ENCODE measurements around the gene POC1A. TPM values are rescaled to one million over a fixed set of nuclear protein-coding genes. Genes with fewer than 3 reads are reported as not detected.

The POC1A gene
- total RNA-seq, 1 experiment from 2014 or later: 25.7 TPM

GRCh38 chr3:52124126-52124525, 30.1 kb downstream of the POC1A start:
- no TSS peak for BruUV-seq (replicated peaks)
- no peaks in the 10 kb centered on the region for H3K36me3 ChIP-seq (ENCODE audit: control insufficient read depth, insufficient read depth, low read length)
- no peak overlapping the region for H3K27ac ChIP-seq (ENCODE audit: low read length)
- no peaks in the 10 kb centered on the region for H3K9me3 ChIP-seq (ENCODE audit: control insufficient read depth, insufficient read depth, low read depth, low read length)
- ChIA-PET POLR2A (no interaction called here), CTCF (no interaction called here)
- intact Hi-C loops (cut with micrococcal nuclease; ENCODE audit: unreplicated experiment) (loop anchor here (10.0 kb wide), 1 partner anchor 69 kb away; the partner anchor contains the start of gene DUSP7), in situ Hi-C loops (cut with HindIII; ENCODE audit: low pct_unique_long_range_greater_than_20kb, low sequenced_read_pairs) (no loop called here)
- no peak for ATAC-seq
- no peaks in the 10 kb centered on the region for H3K27me3 ChIP-seq (ENCODE audit: control insufficient read depth, insufficient read depth, low read length)
- DNase-seq (ENCODE audit: low read depth, low spot score): no peak
- no peak for TF ChIP-seq SIN3A (IDR thresholded peaks at IDR 0.05; ENCODE audit: borderline replicate concordance, insufficient read depth, low read depth, low read length)
- TF ChIP-seq POLR2AphosphoS5 (IDR thresholded peaks at IDR 0.05; ENCODE audit: low read depth, low read length): no peak
- TF ChIP-seq REST (IDR thresholded peaks at IDR 0.05; ENCODE audit: insufficient read depth in 1 of 2, low read depth in 2 of 2, low read length in 1 of 2): no peak
- TF ChIP-seq CTCF (IDR thresholded peaks at IDR 0.05): no peak
- no peak for TF ChIP-seq TCF7L2 (IDR thresholded peaks at IDR 0.05; ENCODE audit: low read depth, low read length)
- H3K4me3 ChIP-seq (ENCODE audit: low read depth in 2 of 2, low read length in 2 of 2): no peak overlapping the region
- peaks cover 11% of the 10 kb centered on the region for H3K4me1 ChIP-seq (ENCODE audit: control insufficient read depth, insufficient read depth, low read length)

- H3K4me1 ChIP-seq (ENCODE audit: control insufficient read depth, insufficient read depth, low read length): peaks cover 2% of the 10 kb centered on the region; the same call in 1 of the 2 replicates
- intact Hi-C loops (cut with micrococcal nuclease; ENCODE audit: unreplicated experiment) (loop anchor here (10.0 kb wide), 1 partner anchor 68 kb away; the partner anchor contains the start of gene DUSP7), in situ Hi-C loops (cut with HindIII; ENCODE audit: low pct_unique_long_range_greater_than_20kb, low sequenced_read_pairs) (no loop called here)
- ATAC-seq: peak; percentile 76; the same call in 1 of the 2 replicates
- H3K4me3 ChIP-seq (ENCODE audit: low read depth in 2 of 2, low read length in 2 of 2): no peak overlapping the region
- H3K36me3 ChIP-seq (ENCODE audit: control insufficient read depth, insufficient read depth, low read length): no peaks in the 10 kb centered on the region
- no peaks in the 10 kb centered on the region for H3K9me3 ChIP-seq (ENCODE audit: control insufficient read depth, insufficient read depth, low read depth, low read length)
- ChIA-PET POLR2A (no interaction called here), CTCF (no interaction called here)
- peak; percentile 30 for DNase-seq (ENCODE audit: low read depth, low spot score)
- TF ChIP-seq SIN3A (IDR thresholded peaks at IDR 0.05; ENCODE audit: borderline replicate concordance, insufficient read depth, low read depth, low read length) (no peak), CTCF (IDR thresholded peaks at IDR 0.05) (peak; percentile 88)
- H3K27ac ChIP-seq (ENCODE audit: low read length): no peak overlapping the region
- BruUV-seq (replicated peaks): no TSS peak
- no peaks in the 10 kb centered on the region for H3K27me3 ChIP-seq (ENCODE audit: control insufficient read depth, insufficient read depth, low read length)
These were observed 31.0 kb downstream of the POC1A start for GRCh38 chr3:52123106-52123725.

All from Panc1 (cell line).